ENCODE data around the gene TMOD1.
"Not testable (repeated sequence)": the region's sequence is repeated elsewhere in the genome, so short reads cannot be mapped to it uniquely, and the experiment has no call there.

The TMOD1 gene

GRCh38 chr9:97573482-97574073, 72.1 kb downstream of the TMOD1 start:
- H4K20me1 ChIP-seq (ENCODE audit: insufficient read depth, low read length), result no peaks in the 10 kb centered on the region
- H3K36me3 ChIP-seq (replicated peaks; ENCODE audit: low read depth, low read length), result no peaks in the 10 kb centered on the region
- no peaks in the 10 kb centered on the region; the same call in 1 of the 2 replicates for H3K27me3 ChIP-seq (ENCODE audit: low read depth, low read length)
- H3K9ac ChIP-seq (ENCODE audit: low read length), result no peak overlapping the region
- H3K4me1 ChIP-seq (ENCODE audit: low read length), result no peaks in the 10 kb centered on the region
- H3K9me3 ChIP-seq (ENCODE audit: insufficient read depth, low read length), result no peaks in the 10 kb centered on the region
- TF ChIP-seq EZH2phosphoT487 (IDR thresholded peaks at IDR 0.05; ENCODE audit: low read depth), result no peak
- TF ChIP-seq CTCF (IDR thresholded peaks at IDR 0.05; ENCODE audit: low read depth, low read length), result no peak
- no peaks in the 10 kb centered on the region for H3K79me2 ChIP-seq (ENCODE audit: low read length)
- H3K4me3 ChIP-seq (ENCODE audit: low read length), result no peak overlapping the region
- H3K4me2 ChIP-seq (ENCODE audit: low read length), result no peak overlapping the region
- H3K27ac ChIP-seq (ENCODE audit: low read length), result no peak overlapping the region
- no peak overlapping the region for H2AFZ ChIP-seq (ENCODE audit: low read depth, low read length)

GRCh38 chr9:97574101-97574571, 72.7 kb downstream of the TMOD1 start:
- not testable (repeated sequence) for H3K27me3 ChIP-seq (ENCODE audit: low read depth, low read length); H3K4me2 ChIP-seq (ENCODE audit: low read length); H3K9me3 ChIP-seq (ENCODE audit: insufficient read depth, low read length)

GRCh38 chr9:97574921-97575672, 73.6 kb downstream of the TMOD1 start:
- Histone ChIP-seq H3K9ac (ENCODE audit: low read length) (peak overlapping the region; percentile 32), H3K4me2 (ENCODE audit: low read length) (peak overlapping the region; percentile 63), H2AFZ (ENCODE audit: low read depth, low read length) (peak overlapping the region; percentile 8; the same call in 1 of the 2 replicates), H3K4me3 (ENCODE audit: low read length) (peak overlapping the region; percentile 74)
- H3K36me3 ChIP-seq (replicated peaks; ENCODE audit: low read depth, low read length); H3K79me2 ChIP-seq (ENCODE audit: low read length); H3K9me3 ChIP-seq (ENCODE audit: insufficient read depth, low read length); H4K20me1 ChIP-seq (ENCODE audit: insufficient read depth, low read length); H3K4me1 ChIP-seq (ENCODE audit: low read length); H3K27me3 ChIP-seq (ENCODE audit: low read depth, low read length); H3K27ac ChIP-seq (ENCODE audit: low read length): not testable (repeated sequence)

More at GRCh38 chr9:97574101-97574571, 72.7 kb downstream of the TMOD1 start:
- not testable (repeated sequence) for H3K27ac ChIP-seq (ENCODE audit: low read length); H3K4me1 ChIP-seq (ENCODE audit: low read length); H4K20me1 ChIP-seq (ENCODE audit: insufficient read depth, low read length); H2AFZ ChIP-seq (ENCODE audit: low read depth, low read length); H3K9ac ChIP-seq (ENCODE audit: low read length); H3K4me3 ChIP-seq (ENCODE audit: low read length); H3K79me2 ChIP-seq (ENCODE audit: low read length); H3K36me3 ChIP-seq (replicated peaks; ENCODE audit: low read depth, low read length)

- Histone ChIP-seq H3K27ac (ENCODE audit: low read length) (no peak overlapping the region), H4K20me1 (ENCODE audit: insufficient read depth, low read length) (no peaks in the 10 kb centered on the region), H3K27me3 (ENCODE audit: low read depth, low read length) (no peaks in the 10 kb centered on the region; the same call in 1 of the 2 replicates), H3K9ac (ENCODE audit: low read length) (no peak overlapping the region; the same call in 1 of the 2 replicates), H3K4me2 (ENCODE audit: low read length) (peak overlapping the region; percentile 63), H3K4me1 (ENCODE audit: low read length) (no peaks in the 10 kb centered on the region), H3K4me3 (ENCODE audit: low read length) (peak overlapping the region; percentile 74), H3K36me3 (replicated peaks; ENCODE audit: low read depth, low read length) (no peaks in the 10 kb centered on the region), H3K79me2 (ENCODE audit: low read length) (no peaks in the 10 kb centered on the region), H2AFZ (ENCODE audit: low read depth, low read length) (no peak overlapping the region; the same call in 1 of the 2 replicates), H3K9me3 (ENCODE audit: insufficient read depth, low read length) (no peaks in the 10 kb centered on the region)
- TF ChIP-seq EZH2phosphoT487 (IDR thresholded peaks at IDR 0.05; ENCODE audit: low read depth) (no peak), CTCF (IDR thresholded peaks at IDR 0.05; ENCODE audit: low read depth, low read length) (no peak)
These were observed 74.3 kb downstream of the TMOD1 start for GRCh38 chr9:97575673-97576200.

GRCh38 chr9:97577051-97577450, 75.6 kb downstream of the TMOD1 start:
- Histone ChIP-seq H3K27me3 (ENCODE audit: low read depth, low read length) (no peaks in the 10 kb centered on the region; the same call in 1 of the 2 replicates), H4K20me1 (ENCODE audit: insufficient read depth, low read length) (no peaks in the 10 kb centered on the region), H3K9me3 (ENCODE audit: insufficient read depth, low read length) (no peaks in the 10 kb centered on the region), H3K4me1 (ENCODE audit: low read length) (no peaks in the 10 kb centered on the region), H3K79me2 (ENCODE audit: low read length) (no peaks in the 10 kb centered on the region), H3K9ac (ENCODE audit: low read length) (no peak overlapping the region), H2AFZ (ENCODE audit: low read depth, low read length) (no peak overlapping the region), H3K4me3 (ENCODE audit: low read length) (no peak overlapping the region), H3K36me3 (replicated peaks; ENCODE audit: low read depth, low read length) (no peaks in the 10 kb centered on the region), H3K27ac (ENCODE audit: low read length) (no peak overlapping the region), H3K4me2 (ENCODE audit: low read length) (no peak overlapping the region)
- TF ChIP-seq CTCF (IDR thresholded peaks at IDR 0.05; ENCODE audit: low read depth, low read length) (no peak), EZH2phosphoT487 (IDR thresholded peaks at IDR 0.05; ENCODE audit: low read depth) (no peak)

All from OCI-LY3 (cell line).